Adipose tissue (tissue), 3 donors: ENCODE results near the gene ACY1. TPM values are rescaled to one million over a fixed set of nuclear protein-coding genes. Genes with fewer than 3 reads are reported as not detected.

Experiments
- H3K27ac ChIP-seq: one replicate; pipeline ENCODE4 v1.5.1; 2013; ENCODE audit warnings: low read depth, low read length
- WGBS, 3 donors: extraction: QIAGEN DNeasy Blood & Tissue Kit; methylation state at CpG; one replicate each; pipeline ENCODE4 v1.1.7; 2013; 5-methylcytosine and 5-hydroxymethylcytosine counted together
- polyA plus RNA-seq, 3 donors: library from polyadenylated mRNA; stranded (reverse); fragments of 200-250 nt; gene quantifications; one replicate each; pipeline ENCODE4 v1.2.3, GENCODE V29; 2013
- donor health status: healthy with polysubstance abuse.
- donor health status: Bipolar disorder and iron deficiency.
- donor health status: healthy.

ACY1 gene
- polyA plus RNA-seq, 3 donors: 22.6 to 73.7 (median 46.8) TPM

GRCh38 chr3:51961011-51961410, 22.3 kb upstream of the ACY1 start:
- 89 to 94% (median 93%) methylated on average over 16 to 18 of the region's 18 CpGs for WGBS, 3 donors

GRCh38 chr3:51961602-51962569, 21.4 kb upstream of the ACY1 start:
- no peak overlapping the region for H3K27ac ChIP-seq
- 55 to 68% (median 67%) methylated on average over 9 of the region's 9 CpGs for WGBS, 3 donors

More at GRCh38 chr3:51961011-51961410, 22.3 kb upstream of the ACY1 start:
- H3K27ac ChIP-seq: no peak overlapping the region

DNA sequence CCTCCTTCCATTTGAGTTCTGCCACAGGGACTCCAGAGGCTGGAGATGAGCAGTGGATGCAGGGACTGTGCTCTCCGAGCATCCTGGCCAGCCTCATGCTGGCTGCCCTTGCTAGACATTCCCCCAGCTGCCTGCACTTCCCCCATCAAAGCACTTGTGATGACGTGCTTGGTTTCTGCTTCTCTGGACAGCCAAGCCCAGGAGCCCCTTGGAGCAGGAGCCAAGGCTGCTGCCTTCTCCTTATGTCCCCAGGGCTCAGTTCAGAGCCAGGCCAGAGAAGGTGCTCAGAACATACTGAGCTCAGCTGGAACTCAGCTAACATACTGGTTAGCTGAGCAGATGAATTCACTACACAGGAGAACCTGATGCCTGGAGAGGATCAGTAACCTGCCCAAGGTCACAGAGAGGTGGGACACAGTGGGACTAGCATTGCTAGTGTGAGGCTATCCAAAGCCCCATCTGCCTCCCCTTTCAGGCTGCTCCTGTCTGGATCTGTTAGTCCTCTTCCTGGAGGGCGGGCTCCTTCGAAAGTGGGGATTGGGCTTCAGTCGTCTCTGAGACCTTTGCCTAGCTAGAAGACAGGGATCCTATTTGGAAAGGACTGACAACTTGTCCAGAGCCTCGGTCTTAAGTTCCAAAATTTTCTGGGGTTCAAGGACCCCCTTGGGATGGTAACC, 20.3 kb upstream of the ACY1 start:
- no peak overlapping the region for H3K27ac ChIP-seq

DNA sequence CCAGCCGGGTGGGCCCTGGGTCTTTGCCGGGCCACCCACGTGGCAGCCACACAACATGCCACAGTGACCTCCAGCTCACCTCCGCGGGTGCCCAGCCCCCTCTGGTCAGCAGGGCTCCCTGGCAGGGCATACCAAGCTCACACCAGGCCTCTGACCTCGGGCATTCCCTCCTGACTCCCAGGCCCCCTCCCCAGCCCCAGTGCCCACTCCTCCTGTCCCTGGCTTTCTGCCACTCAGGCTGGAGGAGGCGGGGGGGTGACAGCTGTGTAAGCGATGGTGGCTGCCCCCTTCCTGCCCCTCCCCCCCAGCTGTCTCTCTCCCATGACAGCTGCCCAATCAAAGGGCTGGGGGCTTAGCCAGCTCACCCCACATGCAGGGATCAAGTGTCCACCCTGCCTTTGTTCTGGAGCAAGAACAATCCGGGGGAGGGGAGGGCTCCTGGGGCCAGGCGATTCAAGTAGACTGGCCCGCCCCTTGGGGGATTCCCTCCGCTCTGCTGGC, 19.3 kb upstream of the ACY1 start:
- WGBS, 3 donors: 76 to 80% (median 78%) methylated on average over 11 to 12 of the region's 12 CpGs
- H3K27ac ChIP-seq: no peak overlapping the region

More for the DNA sequence above, 20.3 kb upstream of the ACY1 start:
- WGBS, 3 donors: 74 to 91% (median 77%) methylated on average over 6 of the region's 6 CpGs

- H3K27ac ChIP-seq: no peak overlapping the region
These were observed 18.8 kb upstream of the ACY1 start for GRCh38 chr3:51964521-51964920.

DNA sequence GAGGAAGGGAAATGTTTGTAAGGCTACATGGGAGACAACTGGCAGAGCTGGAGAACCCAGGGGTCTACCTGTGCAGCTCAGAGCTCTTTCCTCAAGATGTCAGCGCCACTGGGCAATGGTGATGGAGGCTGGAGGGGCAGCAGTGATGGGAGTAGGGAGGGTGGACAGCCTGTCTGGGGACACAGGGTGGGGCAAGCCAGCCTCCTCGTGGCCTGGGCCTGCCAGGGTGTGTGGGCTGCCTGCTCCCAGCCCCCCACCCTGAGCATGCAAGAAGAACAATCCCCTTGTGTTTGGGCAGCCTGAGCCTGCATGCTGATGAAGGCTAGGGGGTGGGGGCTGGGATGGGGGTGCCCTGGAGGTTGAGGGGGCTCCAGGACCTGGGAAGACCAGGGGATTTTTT, 17.3 kb upstream of the ACY1 start:
- 68 to 93% (median 81%) methylated on average over 2 of the region's 2 CpGs for WGBS, 3 donors
- H3K27ac ChIP-seq: no peak overlapping the region

More at GRCh38 chr3:51964521-51964920, 18.8 kb upstream of the ACY1 start:
- 73 to 80% (median 79%) methylated on average over 4 of the region's 4 CpGs for WGBS, 3 donors

DNA sequence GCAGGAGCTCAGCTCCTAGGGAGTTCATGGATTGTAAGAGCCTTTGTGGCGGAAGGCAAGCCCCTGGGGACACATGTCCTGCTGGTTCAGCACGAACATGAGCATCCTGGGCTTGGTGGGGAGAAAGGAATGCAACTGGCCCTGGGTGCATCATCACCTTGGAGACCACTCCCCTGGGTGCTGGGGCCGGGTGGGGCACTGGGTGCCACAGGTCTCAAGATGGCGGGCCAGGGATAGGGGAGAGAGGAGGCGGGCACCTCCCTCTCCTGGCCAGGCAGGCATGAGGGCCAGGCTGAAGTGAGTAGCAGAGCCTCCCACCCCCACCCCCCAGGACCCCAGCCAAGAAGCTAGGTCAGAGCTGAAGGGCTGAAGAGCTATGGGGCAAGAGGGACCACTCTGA, 16.8 kb upstream of the ACY1 start:
- H3K27ac ChIP-seq: no peak overlapping the region
- WGBS, 3 donors: 73 to 91% (median 76%) methylated on average over 5 of the region's 5 CpGs

- 3 to 15% (median 6%) methylated on average over 9 to 33 of the region's 33 CpGs for WGBS, 3 donors
- H3K27ac ChIP-seq: no peak overlapping the region
These were observed 16.4 kb upstream of the ACY1 start for GRCh38 chr3:51966922-51967383.

GRCh38 chr3:51967384-51968169, 15.8 kb upstream of the ACY1 start, which contains the start of gene PCBP4:
Gene PCBP4 (minus strand): TSS chr3:51967454. CDS start chr3:51961240, 6,214 bp downstream.
- WGBS, 3 donors: 1% methylated on average over 43 to 78 of the region's 90 CpGs
- no peak within 1 kb of the TSS for H3K27ac ChIP-seq

GRCh38 chr3:51968170-51968775, 15.1 kb upstream of the ACY1 start:
- H3K27ac ChIP-seq: no peak overlapping the region
- 10 to 15% (median 10%) methylated on average over 9 to 11 of the region's 11 CpGs for WGBS, 3 donors

DNA sequence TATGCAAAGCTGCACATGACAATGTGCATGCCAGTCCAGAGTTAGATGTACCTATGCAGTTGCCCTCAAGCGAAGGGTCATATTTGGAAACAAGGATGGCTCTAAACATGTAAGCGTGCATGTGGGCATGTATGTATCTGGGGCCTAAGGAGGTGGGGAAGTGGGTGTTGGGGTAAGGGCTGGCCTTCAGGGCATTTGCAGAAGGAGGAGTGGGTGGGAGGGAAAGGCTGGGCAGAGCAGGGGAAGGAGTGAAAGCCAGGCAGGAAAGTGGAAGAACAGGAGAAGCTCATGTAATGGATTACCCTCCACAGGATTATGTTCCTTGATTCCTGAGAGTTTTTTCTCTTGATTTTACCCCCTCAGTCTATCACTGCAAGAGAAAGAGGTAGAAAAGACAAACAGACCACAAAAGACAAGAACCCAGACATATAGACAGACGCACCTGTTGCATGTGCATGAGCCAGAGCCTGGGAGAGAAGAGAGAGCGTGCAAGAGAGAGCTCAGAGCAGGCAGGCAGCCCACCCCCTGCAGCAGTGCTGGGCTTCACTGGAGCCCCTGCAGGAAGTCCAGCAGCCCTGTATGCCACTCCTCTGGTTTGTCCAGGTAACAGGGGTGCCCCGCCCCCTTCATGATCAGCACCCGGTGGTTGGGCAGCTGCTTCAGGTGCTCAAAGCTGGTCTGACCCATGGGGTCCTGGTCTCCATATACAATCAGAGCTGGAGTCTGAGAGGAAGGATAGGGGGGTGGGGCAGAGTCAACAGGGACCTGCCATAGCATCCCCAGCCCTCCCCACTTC, 14.3 kb upstream of the ACY1 start:
- 79 to 89% (median 86%) methylated on average over 6 of the region's 6 CpGs for WGBS, 3 donors
- H3K27ac ChIP-seq: no peak overlapping the region

- 61 to 78% (median 78%) methylated on average over 4 of the region's 4 CpGs for WGBS, 3 donors
- no peak overlapping the region for H3K27ac ChIP-seq
These were observed 13.5 kb upstream of the ACY1 start for GRCh38 chr3:51969841-51970240.

GRCh38 chr3:51970606-51971300, 12.6 kb upstream of the ACY1 start:
- WGBS, 3 donors: 49 to 83% (median 77%) methylated on average over 6 of the region's 6 CpGs
- no peak overlapping the region for H3K27ac ChIP-seq

GRCh38 chr3:51971350-51971749, 12.0 kb upstream of the ACY1 start:
- H3K27ac ChIP-seq: no peak overlapping the region
- 85 to 94% (median 88%) methylated on average over 11 of the region's 11 CpGs for WGBS, 3 donors

- no peak overlapping the region for H3K27ac ChIP-seq
- WGBS, 3 donors: 10 to 14% (median 11%) methylated on average over 30 of the region's 30 CpGs
These were observed 8.9 kb upstream of the ACY1 start for GRCh38 chr3:51974277-51974962.
